NCI-H460 (cell line): Measurements from ENCODE around the gene PCP4L1. TPM values are rescaled to one million over a fixed set of nuclear protein-coding genes. Genes with fewer than 3 reads are reported as not detected.
A peak's percentile ranks its signal among the peaks of the same experiment; 100 is the strongest.

Experiments used
- DNase-seq: peaks from one replicate; pipeline ENCODE4 v3.0.0-alpha.2; 2016; ENCODE audit warnings: low read depth; ENCODE audit errors: extremely low read depth
- total RNA-seq: library from RNA; depleted of rRNA; stranded (reverse); fragments of >200 nt; shearing (Covaris generic); gene quantifications from 2 replicates; pipeline ENCODE4 v1.2.3, GENCODE V29; 2014

The PCP4L1 gene
- total RNA-seq, 1 experiment from 2014 or later: not detected

- DNase-seq: no peak
Measured at GRCh38 chr1:161261261-161262235, 3.0 kb downstream of the PCP4L1 start.

GRCh38 chr1:161265305-161265704 is 6.8 kb downstream of the PCP4L1 start:
- DNase-seq: no peak

- DNase-seq: no peak
Measured at GRCh38 chr1:161266202-161266601, 7.7 kb downstream of the PCP4L1 start.

- no peak for DNase-seq
Measured at GRCh38 chr1:161266836-161267235, 8.3 kb downstream of the PCP4L1 start.

GRCh38 chr1:161267321-161267720 is 8.8 kb downstream of the PCP4L1 start:
- no peak for DNase-seq

- DNase-seq: no peak
Measured at GRCh38 chr1:161273402-161273801, 14.9 kb downstream of the PCP4L1 start.

GRCh38 chr1:161274874-161275273 is 16.3 kb downstream of the PCP4L1 start:
- no peak for DNase-seq

- no peak for DNase-seq
Measured at GRCh38 chr1:161282991-161283390, 24.4 kb downstream of the PCP4L1 start.

- no peak for DNase-seq
Measured at GRCh38 chr1:161285113-161285512, 26.6 kb downstream of the PCP4L1 start.

- no peak for DNase-seq
Measured at GRCh38 chr1:161285521-161285920, 27.0 kb downstream of the PCP4L1 start.

GRCh38 chr1:161287482-161288054 is 29.0 kb downstream of the PCP4L1 start:
- DNase-seq: no peak

GRCh38 chr1:161290779-161291178 is 32.2 kb downstream of the PCP4L1 start:
- DNase-seq: no peak

- no peak for DNase-seq
Measured at GRCh38 chr1:161297415-161297814, 38.9 kb downstream of the PCP4L1 start.

- no peak for DNase-seq
Measured at GRCh38 chr1:161298116-161298515, 39.6 kb downstream of the PCP4L1 start.

- DNase-seq: no peak
Measured at GRCh38 chr1:161299347-161299746, 40.8 kb downstream of the PCP4L1 start.

- DNase-seq: no peak
Measured at GRCh38 chr1:161300478-161300877, 41.9 kb downstream of the PCP4L1 start.

- DNase-seq: no peak
Measured at GRCh38 chr1:161304927-161305866, 46.7 kb downstream of the PCP4L1 start.

- DNase-seq: peak; percentile 43
Measured at GRCh38 chr1:161305867-161306519, 47.4 kb downstream of the PCP4L1 start.

- peak; percentile 87 for DNase-seq
Measured at GRCh38 chr1:161307230-161307768, 48.8 kb downstream of the PCP4L1 start.
